Stomach (tissue), 4 donors: ENCODE measurements around the gene FOXD2.

ENCODE experiments used
- EP300 ChIP-seq: sonication (generic); formaldehyde crosslinking; IDR thresholded peaks from one replicate; pipeline ENCODE4 v1.6.1; 2017; ENCODE audit warnings: antibody characterized with exemption
- POLR2AphosphoS5 ChIP-seq, 3 donors: sonication (generic); formaldehyde crosslinking; IDR thresholded peaks; one replicate each; pipeline ENCODE4 v1.6.1; 2016; ENCODE audit warnings: antibody characterized with exemption in 3 of 3
- TF ChIP-seq, protein P1 (sequence below), 7 experiments: fragments of 450-650 bp in 4 of 7; fragments of 200-600 bp in 3 of 7; sonication (generic) in 3 of 7; IDR thresholded peaks; one replicate each; pipeline ENCODE4 v1.5.1; 2016 to 2019; ENCODE audit warnings: antibody characterized with exemption in 7 of 7, control low read depth in 2 of 7, mild to moderate bottlenecking in 1 of 7

DNA sequence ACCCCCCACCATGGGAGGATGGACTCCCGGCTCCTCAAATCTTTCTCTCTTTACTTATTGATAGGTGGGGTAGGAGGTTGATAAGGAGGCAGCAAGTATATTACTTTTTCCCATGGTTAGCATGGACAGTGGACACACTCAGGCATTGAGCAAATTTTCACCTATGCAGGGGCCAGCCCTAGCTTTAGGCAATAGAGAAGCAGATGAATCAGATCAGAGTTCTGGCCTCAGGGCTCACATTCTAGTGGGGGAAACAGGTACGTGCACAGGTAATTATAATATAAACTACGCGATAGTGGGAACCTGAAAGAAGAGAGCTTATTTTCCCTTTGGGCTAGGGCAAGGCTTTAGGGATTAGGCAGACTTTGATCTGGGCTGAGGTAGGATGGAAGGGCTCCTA lies 35.3 kb upstream of the FOXD2 start:
- TF ChIP-seq POLR2AphosphoS5 (IDR thresholded peaks at IDR 0.05) (no peak), EP300 (no peak)
- TF ChIP-seq, protein P1, sequence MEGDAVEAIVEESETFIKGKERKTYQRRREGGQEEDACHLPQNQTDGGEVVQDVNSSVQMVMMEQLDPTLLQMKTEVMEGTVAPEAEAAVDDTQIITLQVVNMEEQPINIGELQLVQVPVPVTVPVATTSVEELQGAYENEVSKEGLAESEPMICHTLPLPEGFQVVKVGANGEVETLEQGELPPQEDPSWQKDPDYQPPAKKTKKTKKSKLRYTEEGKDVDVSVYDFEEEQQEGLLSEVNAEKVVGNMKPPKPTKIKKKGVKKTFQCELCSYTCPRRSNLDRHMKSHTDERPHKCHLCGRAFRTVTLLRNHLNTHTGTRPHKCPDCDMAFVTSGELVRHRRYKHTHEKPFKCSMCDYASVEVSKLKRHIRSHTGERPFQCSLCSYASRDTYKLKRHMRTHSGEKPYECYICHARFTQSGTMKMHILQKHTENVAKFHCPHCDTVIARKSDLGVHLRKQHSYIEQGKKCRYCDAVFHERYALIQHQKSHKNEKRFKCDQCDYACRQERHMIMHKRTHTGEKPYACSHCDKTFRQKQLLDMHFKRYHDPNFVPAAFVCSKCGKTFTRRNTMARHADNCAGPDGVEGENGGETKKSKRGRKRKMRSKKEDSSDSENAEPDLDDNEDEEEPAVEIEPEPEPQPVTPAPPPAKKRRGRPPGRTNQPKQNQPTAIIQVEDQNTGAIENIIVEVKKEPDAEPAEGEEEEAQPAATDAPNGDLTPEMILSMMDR (IDR thresholded peaks at IDR 0.05) = no peak
